Lung (tissue), 12 donors: Measurements from ENCODE around the gene SLC47A1. TPM values are rescaled to one million over a fixed set of nuclear protein-coding genes. Genes with fewer than 3 reads are reported as not detected.

Experiments used
- ATAC-seq: fragments of 200-7000 bp; cut with Tn5 transposase; one replicate; pipeline ENCODE4 v1.9.1; 2020; ENCODE audit warnings: moderate number of reproducible peaks; ENCODE audit not compliant: insufficient read depth, low FRiP score
- DNase-seq, 3 donors: peaks; one replicate each; pipeline ENCODE4 v3.0.0-alpha.2; 2013 to 2017
- H3K27ac ChIP-seq, 2 donors: one replicate each; pipeline ENCODE4 v1.5.1; 2013; ENCODE audit warnings: mild to moderate bottlenecking in 2 of 2, moderate library complexity in 2 of 2, control low read depth in 1 of 2, inconsistent platforms in 1 of 2, low read depth in 1 of 2, low read length in 1 of 2
- H3K27me3 ChIP-seq, 3 donors: one replicate each; pipeline ENCODE4 v1.5.1; 2013; ENCODE audit warnings: low read length in 2 of 3; ENCODE audit not compliant: control insufficient read depth in 3 of 3, insufficient read depth in 3 of 3
- H3K36me3 ChIP-seq, 4 donors: one replicate each; pipeline ENCODE4 v1.5.1; 2013; ENCODE audit warnings: low read length in 4 of 4, mild to moderate bottlenecking in 1 of 4, moderate library complexity in 1 of 4; ENCODE audit not compliant: control insufficient read depth in 4 of 4, insufficient read depth in 4 of 4
- H3K4me1 ChIP-seq, 5 donors: one replicate each; pipeline ENCODE4 v1.5.1; 2013; ENCODE audit warnings: low read length in 5 of 5, mild to moderate bottlenecking in 2 of 5, moderate library complexity in 1 of 5; ENCODE audit not compliant: control insufficient read depth in 5 of 5, insufficient read depth in 5 of 5
- H3K4me3 ChIP-seq: one replicate; pipeline ENCODE4 v1.5.1; 2013; ENCODE audit warnings: mild to moderate bottlenecking, control low read depth, moderate library complexity
- H3K9ac ChIP-seq, 2 donors: one replicate each; pipeline ENCODE4 v1.5.1; 2013; ENCODE audit warnings: low read length in 2 of 2, control low read depth in 1 of 2; ENCODE audit not compliant: insufficient read depth in 1 of 2
- H3K9me3 ChIP-seq, 4 donors: one replicate each; pipeline ENCODE4 v1.5.1; 2013; ENCODE audit warnings: low read length in 3 of 4, mild to moderate bottlenecking in 1 of 4, moderate library complexity in 1 of 4; ENCODE audit not compliant: control insufficient read depth in 4 of 4, insufficient read depth in 3 of 4
- WGBS, 2 donors: extraction: QIAGEN DNeasy Blood & Tissue Kit; methylation state at CpG; one replicate each; pipeline ENCODE4 v1.1.7; 2013; 5-methylcytosine and 5-hydroxymethylcytosine counted together
- polyA plus RNA-seq, 2 donors: library from polyadenylated mRNA; stranded (reverse); fragments of 200-250 nt; gene quantifications; one replicate each; pipeline ENCODE4 v1.2.1, GENCODE V29; 2013
- total RNA-seq, 2 donors: library from RNA; depleted of rRNA in 1 of 2; stranded (reverse); fragments of >200 nt in 1 of 2; gene quantifications; one replicate each; pipeline ENCODE4 v1.2.1, GENCODE V29; 2014 to 2021
- TF ChIP-seq, protein P1 (sequence below): IDR thresholded peaks from 2 replicates; pipeline ENCODE4 v1.5.1; 2012; ENCODE audit warnings: mild to moderate bottlenecking; ENCODE audit errors: control extremely low read depth, extremely low read depth
- donor health status: control.
- donor health status: control.
- donor health status: Bipolar disorder and iron deficiency.
- donor health status: healthy.
- donor health status: DM: yes; HTN: yes; CAD: no.

SLC47A1 gene
- total and polyA plus RNA-seq, 4 donors: 0.74 to 9.4 (median 2.3) TPM

DNA sequence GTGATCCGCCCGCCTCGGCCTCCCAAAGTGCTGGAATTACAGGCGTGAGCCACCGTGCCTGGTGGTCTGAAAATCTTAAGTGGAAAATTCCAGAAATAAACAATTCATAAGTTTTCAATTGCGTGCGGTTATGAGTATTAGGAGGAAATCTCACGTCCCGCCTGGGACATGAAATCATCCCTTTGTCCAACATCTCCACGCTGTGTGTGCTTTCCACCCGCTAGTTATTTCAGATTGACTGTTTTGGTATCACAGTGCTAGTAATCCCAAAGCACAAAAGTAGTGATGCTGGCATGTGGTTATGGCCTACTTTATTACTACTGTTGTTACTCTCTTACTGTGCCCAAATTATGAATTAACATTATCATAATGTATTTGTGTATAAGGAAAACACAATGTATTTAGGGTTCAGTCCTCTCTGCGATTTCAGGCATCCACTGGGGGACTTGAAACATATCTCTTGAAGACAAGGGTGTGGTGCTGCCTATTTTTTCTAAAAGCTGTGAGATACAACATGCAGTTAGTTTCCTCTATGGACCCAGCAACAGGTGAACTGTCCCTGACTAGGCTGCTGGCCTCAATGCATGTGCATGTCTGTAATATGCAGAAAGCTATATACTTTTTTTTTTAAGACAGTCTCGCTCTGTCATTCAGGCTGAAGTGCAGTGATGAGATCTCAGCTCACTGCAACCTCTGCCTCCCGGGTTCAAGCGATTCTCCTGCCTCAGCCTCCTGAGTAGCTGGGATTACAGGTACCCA lies 32.3 kb downstream of the SLC47A1 start:
- DNase-seq (no peak), ATAC-seq (no peak)
- Histone ChIP-seq H3K36me3 (no peaks in the 10 kb centered on the region), H3K9me3 (no peaks in the 10 kb centered on the region), H3K27ac (no peak overlapping the region), H3K4me3 (no peak overlapping the region), H3K27me3 (no peaks in the 10 kb centered on the region), H3K9ac (no peak overlapping the region), H3K4me1 (no peaks in the 10 kb centered on the region)
- 92 to 96% methylated on average over 14 to 15 of the region's 15 CpGs for WGBS, 2 donors
- TF ChIP-seq, protein P1, sequence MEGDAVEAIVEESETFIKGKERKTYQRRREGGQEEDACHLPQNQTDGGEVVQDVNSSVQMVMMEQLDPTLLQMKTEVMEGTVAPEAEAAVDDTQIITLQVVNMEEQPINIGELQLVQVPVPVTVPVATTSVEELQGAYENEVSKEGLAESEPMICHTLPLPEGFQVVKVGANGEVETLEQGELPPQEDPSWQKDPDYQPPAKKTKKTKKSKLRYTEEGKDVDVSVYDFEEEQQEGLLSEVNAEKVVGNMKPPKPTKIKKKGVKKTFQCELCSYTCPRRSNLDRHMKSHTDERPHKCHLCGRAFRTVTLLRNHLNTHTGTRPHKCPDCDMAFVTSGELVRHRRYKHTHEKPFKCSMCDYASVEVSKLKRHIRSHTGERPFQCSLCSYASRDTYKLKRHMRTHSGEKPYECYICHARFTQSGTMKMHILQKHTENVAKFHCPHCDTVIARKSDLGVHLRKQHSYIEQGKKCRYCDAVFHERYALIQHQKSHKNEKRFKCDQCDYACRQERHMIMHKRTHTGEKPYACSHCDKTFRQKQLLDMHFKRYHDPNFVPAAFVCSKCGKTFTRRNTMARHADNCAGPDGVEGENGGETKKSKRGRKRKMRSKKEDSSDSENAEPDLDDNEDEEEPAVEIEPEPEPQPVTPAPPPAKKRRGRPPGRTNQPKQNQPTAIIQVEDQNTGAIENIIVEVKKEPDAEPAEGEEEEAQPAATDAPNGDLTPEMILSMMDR: no peak

DNA sequence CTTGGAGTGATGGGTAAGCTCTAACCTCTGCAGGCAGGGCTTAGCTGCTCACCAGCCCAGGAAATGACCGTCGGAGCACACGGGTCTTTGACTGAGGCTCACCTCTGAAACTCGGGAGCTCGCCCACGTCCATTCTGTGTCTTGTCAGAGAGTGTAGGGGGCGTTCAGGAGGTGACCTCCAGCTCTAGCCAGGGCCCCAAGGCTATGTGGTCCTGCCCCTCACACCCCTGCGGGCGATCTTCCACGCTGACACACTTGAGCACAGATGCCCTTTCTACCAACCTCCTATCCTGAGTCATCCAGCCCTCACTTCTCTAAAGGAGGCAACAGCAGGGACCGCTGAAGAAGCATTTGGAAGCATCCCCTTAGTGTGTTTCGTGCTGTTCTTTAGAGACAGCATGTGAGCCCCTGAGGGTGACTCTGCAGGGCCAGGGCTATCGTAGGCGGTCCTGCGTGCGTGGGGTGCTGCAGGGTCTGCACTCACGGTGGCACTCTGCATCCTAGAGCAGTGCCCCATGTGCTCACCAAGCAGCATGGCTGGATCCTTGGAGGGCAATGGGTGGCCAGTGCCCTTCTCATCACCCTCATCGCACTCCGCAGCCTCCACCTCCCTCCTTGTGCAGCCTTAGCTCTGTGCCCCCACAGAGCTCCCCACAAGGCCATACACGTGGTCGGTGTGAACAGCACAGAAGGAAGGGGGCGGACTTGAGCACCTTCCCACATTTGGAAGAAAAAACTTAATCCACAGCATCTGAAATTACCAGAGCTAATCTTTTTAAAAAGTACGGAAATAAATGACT lies 33.8 kb downstream of the SLC47A1 start:
- no peak overlapping the region for H3K9ac ChIP-seq
- no peak overlapping the region for H3K27ac ChIP-seq
- no peaks in the 10 kb centered on the region for H3K27me3 ChIP-seq
- H3K4me1 ChIP-seq: no peaks in the 10 kb centered on the region
- TF ChIP-seq, protein P1: no peak
- DNase-seq (no peak), ATAC-seq (no peak)
- no peak overlapping the region for H3K4me3 ChIP-seq
- H3K36me3 ChIP-seq: no peaks in the 10 kb centered on the region
- WGBS, 2 donors: 80 to 83% methylated on average over 23 of the region's 23 CpGs
- H3K9me3 ChIP-seq: no peaks in the 10 kb centered on the region

DNA sequence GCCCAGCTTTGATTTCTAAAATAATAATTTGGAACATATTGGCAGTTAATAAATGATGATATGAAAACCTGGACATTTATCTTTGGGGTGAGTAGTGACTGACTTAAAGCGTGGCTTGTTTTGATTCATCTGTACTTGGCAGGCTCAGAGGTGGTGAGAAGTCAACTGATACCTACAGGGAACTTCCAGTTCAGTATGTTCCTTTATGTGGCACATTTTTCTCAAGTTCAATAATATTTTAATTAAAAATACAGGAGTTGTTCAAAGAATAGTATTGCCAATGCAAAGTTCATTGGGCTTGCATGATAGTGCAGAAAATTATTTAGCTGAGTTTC lies 34.3 kb downstream of the SLC47A1 start:
- H3K27me3 ChIP-seq: no peaks in the 10 kb centered on the region
- H3K4me3 ChIP-seq: no peak overlapping the region
- H3K9me3 ChIP-seq: no peaks in the 10 kb centered on the region
- H3K36me3 ChIP-seq: no peaks in the 10 kb centered on the region
- 85 to 93% methylated on average over 1 of the region's 1 CpG for WGBS, 2 donors
- DNase-seq: no peak
- TF ChIP-seq, protein P1: no peak
- no peak overlapping the region for H3K9ac ChIP-seq
- H3K4me1 ChIP-seq: no peaks in the 10 kb centered on the region
- no peak for ATAC-seq
- no peak overlapping the region for H3K27ac ChIP-seq
